IPS DF 4.7 (cell line): ENCODE data around the gene SDCBP2.

ENCODE experiments used
- DNase-seq: peaks from one replicate; pipeline ENCODE4 v3.0.0-alpha.2; 2013; ENCODE audit warnings: low spot score; ENCODE audit errors: extremely low read depth

Gene SDCBP2

GRCh38 chr20:1313236-1313964 lies 15.5 kb downstream of the SDCBP2 start:
- no peak for DNase-seq

- DNase-seq = no peak
Observed at GRCh38 chr20:1312904-1313235, 16.1 kb downstream of the SDCBP2 start.

GRCh38 chr20:1312308-1312707 lies 16.6 kb downstream of the SDCBP2 start:
- no peak for DNase-seq

- DNase-seq = no peak
Observed at GRCh38 chr20:1310506-1311190, 18.3 kb downstream of the SDCBP2 start.

GRCh38 chr20:1310071-1310470 lies 18.9 kb downstream of the SDCBP2 start:
- DNase-seq = no peak

GRCh38 chr20:1309439-1309847 lies 19.5 kb downstream of the SDCBP2 start:
- no peak for DNase-seq

GRCh38 chr20:1308702-1309095 lies 20.2 kb downstream of the SDCBP2 start:
- DNase-seq = no peak

- DNase-seq = no peak
Observed at GRCh38 chr20:1308067-1308701, 20.8 kb downstream of the SDCBP2 start.

- DNase-seq = no peak
Observed at GRCh38 chr20:1307571-1307971, 21.4 kb downstream of the SDCBP2 start.

GRCh38 chr20:1307171-1307570 lies 21.8 kb downstream of the SDCBP2 start:
- DNase-seq = no peak

GRCh38 chr20:1306316-1307135 lies 22.4 kb downstream of the SDCBP2 start:
- no peak for DNase-seq

- no peak for DNase-seq
Observed at GRCh38 chr20:1305712-1306111, 23.2 kb downstream of the SDCBP2 start.

- no peak for DNase-seq
Observed at GRCh38 chr20:1304710-1305515, 24.0 kb downstream of the SDCBP2 start.

GRCh38 chr20:1302685-1303541 lies 26.0 kb downstream of the SDCBP2 start:
- DNase-seq = no peak

- DNase-seq = no peak
Observed at GRCh38 chr20:1301031-1301529, 27.9 kb downstream of the SDCBP2 start.

- DNase-seq = no peak
Observed at GRCh38 chr20:1300083-1300840, 28.7 kb downstream of the SDCBP2 start.

- DNase-seq = no peak
Observed at GRCh38 chr20:1299522-1299921, 29.4 kb downstream of the SDCBP2 start.

GRCh38 chr20:1298888-1299511 lies 29.9 kb downstream of the SDCBP2 start:
- no peak for DNase-seq

- DNase-seq = no peak
Observed at GRCh38 chr20:1298166-1298565, 30.8 kb downstream of the SDCBP2 start.
